Measurements from ENCODE around the gene GALNT1. TPM values are rescaled to one million over a fixed set of nuclear protein-coding genes. Genes with fewer than 3 reads are reported as not detected.

The GALNT1 gene
- total RNA-seq, 2 donors from 2014 or later, result 31.1 to 32.0 TPM

GRCh38 chr18:35746826-35747339, 165.3 kb downstream of the GALNT1 start:
- ATAC-seq (ENCODE audit: insufficient number of reproducible peaks, low FRiP score, low read depth) (no peak), DNase-seq (ENCODE audit: low spot score) (no peak)
- no peaks in the 10 kb centered on the region for H3K27me3 ChIP-seq (replicated peaks; ENCODE audit: insufficient read depth)
- no peak overlapping the region for H3K27ac ChIP-seq
- no peaks in the 10 kb centered on the region for H3K36me3 ChIP-seq
- H3K9me3 ChIP-seq, result no peaks in the 10 kb centered on the region
- TF ChIP-seq CTCF (IDR thresholded peaks at IDR 0.05), result no peak
- H3K4me1 ChIP-seq (ENCODE audit: control insufficient read depth in 1 of 2, low read depth in 2 of 2), result no peaks in the 10 kb centered on the region
- H3K4me3 ChIP-seq, result no peak overlapping the region

GRCh38 chr18:35747894-35748472, 166.4 kb downstream of the GALNT1 start:
- DNase-seq (ENCODE audit: low spot score), result no peak
- Histone ChIP-seq H3K36me3 (no peaks in the 10 kb centered on the region), H3K4me3 (no peak overlapping the region), H3K4me1 (ENCODE audit: control insufficient read depth in 1 of 2, low read depth in 2 of 2) (no peaks in the 10 kb centered on the region), H3K27me3 (replicated peaks; ENCODE audit: insufficient read depth) (no peaks in the 10 kb centered on the region), H3K27ac (no peak overlapping the region), H3K9me3 (no peaks in the 10 kb centered on the region)
- no peak for TF ChIP-seq CTCF (IDR thresholded peaks at IDR 0.05)
- ATAC-seq (ENCODE audit: insufficient number of reproducible peaks, low FRiP score, low read depth), result no peak

GRCh38 chr18:35749701-35750100, 168.2 kb downstream of the GALNT1 start:
- Histone ChIP-seq H3K4me1 (ENCODE audit: control insufficient read depth in 1 of 2, low read depth in 2 of 2) (no peaks in the 10 kb centered on the region), H3K36me3 (no peaks in the 10 kb centered on the region), H3K4me3 (no peak overlapping the region), H3K27me3 (replicated peaks; ENCODE audit: insufficient read depth) (no peaks in the 10 kb centered on the region), H3K27ac (no peak overlapping the region), H3K9me3 (no peaks in the 10 kb centered on the region)
- DNase-seq (ENCODE audit: low spot score) (no peak), ATAC-seq (ENCODE audit: insufficient number of reproducible peaks, low FRiP score, low read depth) (no peak)
- TF ChIP-seq CTCF (IDR thresholded peaks at IDR 0.05), result no peak

GRCh38 chr18:35750929-35751328, 169.4 kb downstream of the GALNT1 start:
- TF ChIP-seq CTCF (IDR thresholded peaks at IDR 0.05), result no peak
- DNase-seq (ENCODE audit: low spot score) (no peak), ATAC-seq (ENCODE audit: insufficient number of reproducible peaks, low FRiP score, low read depth) (no peak)
- no peaks in the 10 kb centered on the region for H3K36me3 ChIP-seq
- no peaks in the 10 kb centered on the region for H3K27me3 ChIP-seq (replicated peaks; ENCODE audit: insufficient read depth)
- H3K27ac ChIP-seq, result no peak overlapping the region
- no peak overlapping the region for H3K4me3 ChIP-seq
- H3K9me3 ChIP-seq, result no peaks in the 10 kb centered on the region
- H3K4me1 ChIP-seq (ENCODE audit: control insufficient read depth in 1 of 2, low read depth in 2 of 2), result no peaks in the 10 kb centered on the region

- no peak for DNase-seq (ENCODE audit: low spot score)
- Histone ChIP-seq H3K27ac (no peak overlapping the region), H3K36me3 (no peaks in the 10 kb centered on the region), H3K9me3 (no peaks in the 10 kb centered on the region), H3K4me1 (ENCODE audit: control insufficient read depth in 1 of 2, low read depth in 2 of 2) (no peaks in the 10 kb centered on the region), H3K4me3 (no peak overlapping the region), H3K27me3 (replicated peaks; ENCODE audit: insufficient read depth) (no peaks in the 10 kb centered on the region)
- ATAC-seq (ENCODE audit: insufficient number of reproducible peaks, low FRiP score, low read depth), result no peak
- no peak for TF ChIP-seq CTCF (IDR thresholded peaks at IDR 0.05)
These were observed 171.9 kb downstream of the GALNT1 start for GRCh38 chr18:35753306-35753910.

All from thoracic aorta (tissue), 2 donors.